HL-60 (cell line): ENCODE results near the gene EXOC6B.

ENCODE experiments used
- DNase-seq, 2 experiments: peaks; one replicate each; pipeline ENCODE4 v3.0.0-alpha.2; 2010 to 2020; ENCODE audit warnings: low read depth in 1 of 2, low spot score in 1 of 2
- H3K27ac ChIP-seq: fragments of 250-450 bp; sonication (Bioruptor Pico); replicated peaks from 2 replicates; pipeline ENCODE4 v1.5.1; 2020; ENCODE audit warnings: mild to moderate bottlenecking, moderate library complexity
- H3K27me3 ChIP-seq: fragments of 250-450 bp; sonication (Bioruptor Pico); 2 replicates; pipeline ENCODE4 v1.5.1; 2021; ENCODE audit warnings: mild to moderate bottlenecking, moderate library complexity; ENCODE audit not compliant: insufficient read depth, poor library complexity, severe bottlenecking
- H3K4me3 ChIP-seq: replicated peaks from 2 replicates; pipeline ENCODE4 v1.5.1; 2011; ENCODE audit warnings: mild to moderate bottlenecking, control low read depth, low read length; ENCODE audit not compliant: insufficient read depth
- CTCF ChIP-seq: IDR thresholded peaks from one replicate; pipeline ENCODE4 v1.5.1; 2011; ENCODE audit warnings: low read length, control low read depth, inconsistent platforms; ENCODE audit not compliant: insufficient read depth
- GABPA ChIP-seq: IDR thresholded peaks from 2 replicates; pipeline ENCODE4 v1.6.1; 2012; ENCODE audit warnings: low read depth
- POLR2AphosphoS5 ChIP-seq: IDR thresholded peaks from 2 replicates; pipeline ENCODE4 v1.6.1; 2012; ENCODE audit warnings: low read depth
- REST ChIP-seq: IDR thresholded peaks from 2 replicates; pipeline ENCODE4 v1.6.1; 2012; ENCODE audit warnings: low read depth; ENCODE audit not compliant: insufficient replicate concordance
- SPI1 ChIP-seq: IDR thresholded peaks from 2 replicates; pipeline ENCODE4 v1.6.1; 2012; ENCODE audit warnings: low read depth, mild to moderate bottlenecking, borderline replicate concordance

The EXOC6B gene

GRCh38 chr2:72347081-72347480 lies 478.8 kb downstream of the EXOC6B start:
- DNase-seq, result no peak
- no peaks in the 10 kb centered on the region for H3K27me3 ChIP-seq
- H3K4me3 ChIP-seq, result no peak overlapping the region
- H3K27ac ChIP-seq, result no peak overlapping the region
- no peak for TF ChIP-seq POLR2AphosphoS5
- no peak for TF ChIP-seq SPI1
- no peak for TF ChIP-seq GABPA
- no peak for TF ChIP-seq REST
- no peak for TF ChIP-seq CTCF

- no peaks in the 10 kb centered on the region for H3K27me3 ChIP-seq
- no peak overlapping the region for H3K4me3 ChIP-seq
- no peak for DNase-seq
- TF ChIP-seq GABPA (no peak), CTCF (no peak), REST (no peak), POLR2AphosphoS5 (no peak), SPI1 (no peak)
- H3K27ac ChIP-seq, result no peak overlapping the region
Observed at GRCh38 chr2:72341639-72342038, 484.2 kb downstream of the EXOC6B start.

- DNase-seq, result no peak
- Histone ChIP-seq H3K4me3 (no peak overlapping the region), H3K27ac (no peak overlapping the region), H3K27me3 (no peaks in the 10 kb centered on the region)
- TF ChIP-seq GABPA (no peak), REST (no peak), CTCF (no peak), SPI1 (no peak), POLR2AphosphoS5 (no peak)
Observed at GRCh38 chr2:72340665-72341064, 485.2 kb downstream of the EXOC6B start.
